Measurements from ENCODE around the gene SMIM7.

SMIM7 gene

DNA sequence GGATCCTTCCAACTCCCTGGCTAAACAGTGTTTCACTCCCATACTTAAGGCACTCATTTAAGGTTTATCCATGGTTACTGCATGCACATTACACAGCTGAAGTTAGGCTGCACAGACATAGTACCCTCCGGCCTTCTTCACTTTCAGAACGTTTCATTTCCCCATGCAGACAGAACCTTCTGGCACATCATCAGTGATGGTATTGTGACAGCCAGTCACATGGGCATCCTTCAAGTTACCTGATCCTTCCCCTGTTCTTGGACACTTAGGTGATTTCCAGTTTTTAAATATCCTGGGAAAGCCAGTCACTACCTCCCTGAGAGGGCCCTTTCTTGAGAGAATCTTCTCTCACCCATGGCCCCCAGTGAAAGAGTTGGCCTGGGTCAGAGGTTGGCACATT is 9.1 kb downstream of the SMIM7 start:
- H3K27ac Mint-ChIP-seq = no peak overlapping the region
- no peak for ATAC-seq (replicated peaks)
- H3K4me1 Mint-ChIP-seq (ENCODE audit: low read depth in 2 of 2) = peaks cover 10 to 15% of the 10 kb centered on the region in 2 donors
- no peaks in the 10 kb centered on the region for H3K27me3 Mint-ChIP-seq
- H3K9me3 Mint-ChIP-seq = no peaks in the 10 kb centered on the region
- no peak overlapping the region for H3K4me3 Mint-ChIP-seq
- no peak for DNase-seq
- peaks cover 76% of the 10 kb centered on the region for H3K36me3 Mint-ChIP-seq (ENCODE audit: insufficient read depth)

DNA sequence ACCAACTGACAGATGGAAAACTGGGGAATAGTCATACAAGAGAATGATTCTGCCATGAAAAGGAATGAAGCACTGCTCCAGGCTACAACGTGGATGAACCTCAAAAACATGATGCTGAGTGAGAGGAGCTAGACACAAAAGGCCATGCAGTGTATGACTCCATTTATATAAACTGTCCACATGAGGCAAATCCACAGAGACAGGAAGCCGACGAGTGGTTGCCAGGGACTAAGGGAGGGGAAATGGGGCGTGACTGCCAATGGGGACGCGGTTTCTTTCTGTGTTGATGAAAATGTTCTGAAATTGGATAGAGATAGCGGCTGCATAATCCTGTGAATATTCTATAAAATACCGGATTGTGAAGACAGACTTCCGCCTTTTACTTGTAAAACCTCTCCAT is 10.2 kb downstream of the SMIM7 start:
- Mint-ChIP-seq H3K27ac (peak overlapping the region in 1 of 2 donors; percentile 38), H3K27me3 (no peaks in the 10 kb centered on the region), H3K36me3 (ENCODE audit: insufficient read depth) (peaks cover 76% of the 10 kb centered on the region), H3K4me1 (ENCODE audit: low read depth in 2 of 2) (peaks cover 10 to 18% of the 10 kb centered on the region in 2 donors), H3K4me3 (no peak overlapping the region), H3K9me3 (no peaks in the 10 kb centered on the region)
- ATAC-seq (replicated peaks) (no peak), DNase-seq (no peak)

DNA sequence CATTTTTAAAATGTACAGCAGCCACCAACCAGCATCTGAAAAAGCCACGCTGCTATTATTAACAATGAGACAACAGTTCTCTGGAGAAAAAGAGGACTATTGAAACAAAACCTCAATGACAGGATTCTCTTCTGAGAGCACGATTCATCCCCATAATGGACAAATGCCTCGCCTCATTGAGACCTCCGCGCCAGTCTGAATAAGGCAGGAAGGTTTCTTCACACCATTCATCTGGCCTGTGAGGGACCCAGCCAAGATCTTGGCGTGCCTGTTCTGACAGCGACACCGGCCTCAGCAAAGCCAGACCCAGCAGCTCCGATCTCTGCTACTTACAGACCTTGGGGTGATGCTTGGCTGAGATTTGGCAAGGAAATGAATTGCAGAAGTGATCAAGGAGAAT is 14.8 kb downstream of the SMIM7 start:
- DNase-seq (no peak), ATAC-seq (replicated peaks) (no peak)
- Mint-ChIP-seq H3K9me3 (no peaks in the 10 kb centered on the region), H3K27me3 (no peaks in the 10 kb centered on the region), H3K4me3 (no peak overlapping the region), H3K27ac (no peak overlapping the region), H3K36me3 (ENCODE audit: insufficient read depth) (peaks cover 80% of the 10 kb centered on the region), H3K4me1 (ENCODE audit: low read depth in 2 of 2) (peaks cover 3 to 12% of the 10 kb centered on the region in 2 donors)

DNA sequence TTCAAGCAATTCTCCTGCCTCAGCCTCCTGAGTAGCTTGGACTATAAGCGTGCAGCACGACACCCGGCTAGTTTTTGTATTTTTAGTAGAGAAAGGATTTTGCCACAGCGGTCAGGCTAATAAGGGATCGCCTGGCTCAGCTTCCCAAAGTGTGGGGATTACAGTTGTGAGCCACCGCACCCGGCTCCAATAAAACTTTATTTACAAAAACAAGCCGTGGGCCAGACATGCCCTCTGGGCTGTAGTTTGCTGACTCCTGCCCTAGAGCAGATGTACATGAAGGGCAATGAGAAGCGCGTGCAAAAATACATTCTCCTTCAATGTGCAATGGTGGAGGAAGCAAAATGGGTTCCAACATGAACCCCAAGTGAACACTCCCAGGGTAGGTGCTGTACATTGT is 18.2 kb downstream of the SMIM7 start:
- no peak overlapping the region for H3K4me3 Mint-ChIP-seq

DNA sequence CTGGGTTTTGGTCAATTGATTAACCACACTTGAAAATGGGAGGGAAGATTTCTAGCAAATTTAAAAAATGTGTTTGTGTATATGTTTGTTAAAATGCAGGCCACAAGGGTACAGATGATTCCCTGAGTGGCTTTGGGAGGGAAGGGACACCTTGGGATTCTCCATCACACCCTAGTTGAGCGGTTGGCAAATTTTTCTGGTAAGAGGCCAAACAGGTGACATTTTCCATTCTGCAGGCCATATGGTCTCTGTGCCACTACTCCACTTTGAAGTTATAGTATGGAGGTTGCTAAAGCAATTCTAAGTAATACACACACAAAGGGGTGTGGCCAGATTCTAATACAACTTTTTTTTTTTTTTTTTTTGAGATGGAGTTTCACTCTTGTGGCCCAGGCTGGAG is 19.0 kb downstream of the SMIM7 start:
- H3K4me3 Mint-ChIP-seq = no peak overlapping the region
- H3K36me3 Mint-ChIP-seq (ENCODE audit: insufficient read depth) = peaks cover 69% of the 10 kb centered on the region
- no peak for DNase-seq
- no peaks in the 10 kb centered on the region for H3K9me3 Mint-ChIP-seq
- H3K27me3 Mint-ChIP-seq = no peaks in the 10 kb centered on the region
- ATAC-seq (replicated peaks) = no peak
- peaks cover 7 to 28% of the 10 kb centered on the region in 2 donors for H3K4me1 Mint-ChIP-seq (ENCODE audit: low read depth in 2 of 2)
- H3K27ac Mint-ChIP-seq = peak overlapping the region in 1 of 2 donors; percentile 62

More for the DNA sequence above, 18.2 kb downstream of the SMIM7 start:
- DNase-seq (no peak), ATAC-seq (replicated peaks) (no peak)
- Mint-ChIP-seq H3K9me3 (no peaks in the 10 kb centered on the region), H3K4me1 (ENCODE audit: low read depth in 2 of 2) (peaks cover 6 to 28% of the 10 kb centered on the region in 2 donors), H3K36me3 (ENCODE audit: insufficient read depth) (peaks cover 71% of the 10 kb centered on the region), H3K27ac (no peak overlapping the region), H3K27me3 (no peaks in the 10 kb centered on the region)

DNA sequence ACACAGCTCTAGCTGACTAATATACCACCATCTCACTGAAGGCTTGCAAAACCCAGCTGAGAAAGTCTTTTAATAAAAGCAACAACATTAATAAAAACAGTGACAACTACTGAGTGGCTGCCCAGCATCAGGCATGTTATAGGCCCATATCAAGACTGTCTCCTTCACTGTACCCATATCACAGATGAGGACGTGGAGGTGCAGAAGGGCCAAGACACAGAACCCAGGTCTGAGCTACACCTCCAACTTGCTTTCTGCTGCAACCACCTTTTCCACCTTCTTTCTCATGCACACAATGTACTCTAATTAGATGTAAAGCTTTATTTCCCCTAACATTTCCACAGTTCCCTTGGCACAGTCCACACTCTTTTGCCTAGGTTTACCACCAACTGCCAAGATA is 21.3 kb downstream of the SMIM7 start:
- ATAC-seq (replicated peaks) = no peak
- H3K36me3 Mint-ChIP-seq (ENCODE audit: insufficient read depth) = peaks cover 57% of the 10 kb centered on the region

DNA sequence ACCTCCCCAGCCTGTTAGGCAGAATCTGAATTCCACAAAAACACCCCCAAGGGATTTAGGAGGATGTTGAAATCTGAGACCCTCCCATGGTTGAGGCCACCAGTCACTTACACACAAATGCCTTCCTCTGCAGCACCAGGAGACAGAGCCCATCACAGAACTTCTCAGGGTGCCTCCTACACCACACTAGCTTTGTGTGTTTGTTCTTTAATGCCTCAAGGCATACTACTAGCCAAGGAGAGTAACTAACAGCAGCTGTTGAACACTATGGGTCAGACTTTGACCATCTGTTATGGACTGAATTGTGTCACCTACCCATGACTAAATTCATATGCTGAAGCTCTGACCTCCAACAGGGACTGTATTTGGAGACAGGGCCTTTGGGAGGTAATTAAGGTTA is 22.4 kb downstream of the SMIM7 start:
- DNase-seq (no peak), ATAC-seq (replicated peaks) (no peak)
- Mint-ChIP-seq H3K4me3 (no peak overlapping the region), H3K27ac (peak overlapping the region; percentile 67 to 69), H3K27me3 (no peaks in the 10 kb centered on the region), H3K4me1 (ENCODE audit: low read depth in 2 of 2) (peaks cover 5 to 26% of the 10 kb centered on the region in 2 donors), H3K36me3 (ENCODE audit: insufficient read depth) (peaks cover 48% of the 10 kb centered on the region), H3K9me3 (no peaks in the 10 kb centered on the region)

More for the DNA sequence above, 21.3 kb downstream of the SMIM7 start:
- H3K4me3 Mint-ChIP-seq = no peak overlapping the region
- peaks cover 7 to 26% of the 10 kb centered on the region in 2 donors for H3K4me1 Mint-ChIP-seq (ENCODE audit: low read depth in 2 of 2)
- DNase-seq = no peak
- peak overlapping the region in 1 of 2 donors; percentile 46 for H3K27ac Mint-ChIP-seq
- H3K27me3 Mint-ChIP-seq = no peaks in the 10 kb centered on the region
- no peaks in the 10 kb centered on the region for H3K9me3 Mint-ChIP-seq

DNA sequence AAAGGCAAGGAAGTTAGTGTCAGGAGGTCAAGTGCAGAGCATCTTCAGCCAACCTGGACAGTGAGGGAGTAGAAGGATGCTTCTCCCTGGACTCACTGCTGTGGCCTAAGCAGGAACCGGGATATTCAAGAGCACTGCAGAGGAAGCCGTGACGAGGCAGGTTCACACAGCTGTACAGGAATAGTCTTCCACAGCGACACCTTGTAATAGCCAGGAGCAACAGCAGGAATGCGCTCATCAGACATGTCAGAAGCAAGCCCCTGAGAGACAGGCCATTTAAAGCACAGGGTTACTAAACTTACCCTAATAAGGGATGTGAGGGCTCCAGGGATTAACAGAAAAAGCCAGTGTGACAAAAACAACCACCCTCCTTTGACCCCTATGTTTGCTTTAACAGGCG is 28.5 kb downstream of the SMIM7 start:
- ATAC-seq (replicated peaks) (no peak), DNase-seq (no peak)
- Mint-ChIP-seq H3K4me3 (no peak overlapping the region), H3K36me3 (ENCODE audit: insufficient read depth) (peaks cover 60% of the 10 kb centered on the region), H3K9me3 (no peaks in the 10 kb centered on the region), H3K27me3 (no peaks in the 10 kb centered on the region), H3K27ac (peak overlapping the region in 1 of 2 donors; percentile 25), H3K4me1 (ENCODE audit: low read depth in 2 of 2) (peaks cover 17 to 22% of the 10 kb centered on the region in 2 donors)

DNA sequence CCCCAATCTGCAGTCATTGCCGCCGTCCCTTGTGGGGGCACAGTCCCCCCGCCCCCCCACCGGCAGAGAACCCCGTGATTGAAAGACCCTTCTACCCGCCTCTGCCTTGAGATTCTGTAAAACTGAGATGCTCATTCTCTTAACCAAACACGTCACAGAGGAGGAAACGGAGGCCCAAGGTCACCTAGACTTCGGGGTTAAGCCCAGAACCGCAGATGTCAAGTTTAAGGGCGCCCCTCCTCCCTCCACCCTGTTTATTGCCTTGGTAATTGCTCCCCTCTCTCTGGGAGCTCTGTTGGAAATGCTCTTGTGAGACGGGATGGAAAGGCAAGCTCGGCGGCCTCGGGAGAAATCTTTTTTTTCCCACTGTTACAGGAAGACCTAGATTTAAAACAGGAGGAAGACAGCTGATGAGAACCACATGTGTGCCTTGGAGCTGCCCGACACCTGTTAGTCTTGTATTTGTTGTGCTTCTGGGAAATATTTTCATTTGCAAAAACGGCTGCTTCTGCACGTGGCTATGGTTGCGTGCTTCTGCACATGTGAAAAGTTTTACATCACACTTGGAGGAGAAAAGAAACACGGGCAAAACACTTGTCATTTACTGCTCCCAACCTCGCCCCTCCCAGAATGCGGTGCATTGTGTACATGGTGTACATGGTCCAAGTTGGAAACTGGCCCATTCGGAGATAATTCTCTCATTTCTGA is 30.8 kb downstream of the SMIM7 start:
- peak in 1 of 3 experiments; percentile 15 for DNase-seq
- peak; percentile 12 for ATAC-seq (replicated peaks)
- Mint-ChIP-seq H3K4me3 (peak overlapping the region; percentile 96), H3K4me1 (ENCODE audit: low read depth in 2 of 2) (peaks cover 32 to 37% of the 10 kb centered on the region in 2 donors), H3K27ac (peak overlapping the region; percentile 96 to 97), H3K36me3 (ENCODE audit: insufficient read depth) (peaks cover 46% of the 10 kb centered on the region), H3K9me3 (no peaks in the 10 kb centered on the region), H3K27me3 (no peaks in the 10 kb centered on the region)

DNA sequence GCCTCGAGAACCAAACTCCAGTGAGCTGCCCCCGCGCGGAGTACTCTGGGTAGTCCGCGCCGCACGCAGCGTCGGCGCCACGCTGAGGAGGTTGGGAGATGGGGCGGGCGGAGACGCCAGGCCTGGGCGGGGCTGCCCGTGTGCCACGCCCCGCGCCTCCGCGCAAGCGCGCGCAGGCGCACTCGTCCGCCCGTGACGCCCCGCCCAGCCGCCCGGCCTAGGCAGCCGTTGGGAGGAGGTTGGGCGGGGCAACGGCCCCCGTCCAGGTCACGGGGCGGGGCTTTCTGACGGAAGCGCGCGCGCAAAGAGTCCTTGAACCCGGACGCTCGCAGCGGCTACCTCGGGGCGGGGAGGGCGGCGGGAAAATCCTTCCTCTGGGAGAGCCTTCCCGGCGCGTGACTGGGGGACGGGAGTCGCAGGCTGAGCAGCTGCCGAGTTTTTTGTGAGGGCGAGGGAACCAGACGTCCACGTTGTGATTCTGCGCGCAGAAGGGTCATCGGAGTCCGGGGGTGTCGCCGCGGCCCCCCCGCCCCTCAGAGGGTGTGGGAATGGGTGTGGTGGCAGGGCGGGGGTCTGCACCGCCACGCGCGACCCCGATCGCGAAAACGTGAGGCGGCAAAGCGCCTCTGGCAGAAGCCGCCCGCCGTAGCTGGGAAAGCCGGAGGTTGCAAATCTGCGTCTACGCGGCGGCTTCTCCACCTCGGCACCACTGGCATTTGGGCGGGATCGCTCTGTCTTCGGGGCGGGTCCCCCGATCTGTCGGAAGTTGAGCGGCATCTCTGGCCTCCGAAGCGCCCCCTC is 31.6 kb downstream of the SMIM7 start, which contains the start of gene MED26:
MED26 (minus strand) TSS at position 22 of the 801 bp plus-strand sequence. CDS start 261 bp downstream, outside the sequence.
- Mint-ChIP-seq H3K9me3 (no peaks in the 10 kb centered on the region), H3K36me3 (ENCODE audit: insufficient read depth) (peaks cover 49% of the 10 kb centered on the region), H3K4me3 (peak within 1 kb of the TSS; percentile 96), H3K4me1 (ENCODE audit: low read depth in 2 of 2) (peaks cover 37 to 41% of the 10 kb centered on the region in 2 donors), H3K27ac (peak within 1 kb of the TSS; percentile 96 to 97), H3K27me3 (no peaks in the 10 kb centered on the region)
- ATAC-seq (replicated peaks) (peak; percentile 92), DNase-seq (peak; percentile 91 to 92 (median 92))

DNA sequence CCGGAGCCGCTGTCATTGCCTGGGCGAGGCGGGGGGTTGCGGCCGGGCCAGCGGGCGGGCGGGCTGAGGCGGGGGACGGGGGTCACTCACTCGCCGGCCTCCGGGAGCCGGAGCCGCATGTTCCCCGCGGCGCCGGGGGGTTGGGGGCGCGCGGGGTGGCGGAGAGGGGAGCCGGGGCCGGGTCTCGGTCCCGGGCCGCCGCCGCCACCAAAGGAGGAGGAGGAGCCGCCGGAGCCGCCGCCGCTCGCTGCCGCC is 32.1 kb downstream of the SMIM7 start:
- Mint-ChIP-seq H3K4me1 (ENCODE audit: low read depth in 2 of 2) (peaks cover 37 to 42% of the 10 kb centered on the region in 2 donors), H3K4me3 (peak overlapping the region; percentile 96), H3K27me3 (no peaks in the 10 kb centered on the region), H3K9me3 (no peaks in the 10 kb centered on the region), H3K27ac (peak overlapping the region; percentile 96 to 97), H3K36me3 (ENCODE audit: insufficient read depth) (peaks cover 49% of the 10 kb centered on the region)
- peak; percentile 0 for ATAC-seq (replicated peaks)
- DNase-seq = no peak

DNA sequence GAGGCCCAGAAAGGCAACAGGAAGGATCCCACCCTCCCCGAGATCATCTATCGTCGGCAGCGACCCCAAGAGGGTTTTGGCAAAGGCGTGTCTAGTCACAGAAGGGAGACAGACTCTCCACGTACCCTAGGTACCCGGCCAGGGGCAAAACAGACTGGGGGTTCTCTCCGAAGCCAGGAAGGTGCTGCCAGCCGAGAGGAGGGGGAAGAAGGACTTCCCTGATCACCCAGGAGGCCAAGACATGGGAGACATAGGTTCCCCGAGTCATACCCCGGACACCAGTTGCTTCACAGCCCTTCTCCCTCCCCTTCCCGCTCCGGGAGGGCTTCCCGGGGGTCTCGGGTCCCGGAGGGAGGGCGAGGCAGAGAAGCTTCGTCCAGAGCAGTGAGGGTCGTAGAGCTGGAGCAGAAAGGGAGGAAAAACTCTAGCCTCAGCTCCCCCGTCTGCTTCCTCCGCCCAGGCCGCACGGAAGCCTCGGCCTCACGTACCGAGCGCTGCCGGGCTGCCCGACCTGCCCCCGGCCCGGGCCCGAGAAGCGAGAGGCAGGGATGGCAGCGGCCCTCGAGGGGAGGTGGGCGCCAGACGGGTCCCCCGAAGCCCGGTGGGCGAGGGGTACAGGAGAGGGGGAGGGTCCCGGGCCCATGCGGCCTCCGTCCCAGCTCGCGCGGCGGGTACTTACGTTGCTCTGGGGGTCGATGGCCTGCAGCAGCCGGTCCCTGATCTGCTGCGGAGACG is 32.6 kb downstream of the SMIM7 start:
- Mint-ChIP-seq H3K27ac (peak overlapping the region; percentile 91 to 93), H3K36me3 (ENCODE audit: insufficient read depth) (peaks cover 45% of the 10 kb centered on the region), H3K9me3 (no peaks in the 10 kb centered on the region), H3K27me3 (no peaks in the 10 kb centered on the region), H3K4me3 (peak overlapping the region; percentile 96), H3K4me1 (ENCODE audit: low read depth in 2 of 2) (peaks cover 40 to 42% of the 10 kb centered on the region in 2 donors)
- ATAC-seq (replicated peaks) = no peak
- DNase-seq = peak; percentile 4 to 16 (median 12)

DNA sequence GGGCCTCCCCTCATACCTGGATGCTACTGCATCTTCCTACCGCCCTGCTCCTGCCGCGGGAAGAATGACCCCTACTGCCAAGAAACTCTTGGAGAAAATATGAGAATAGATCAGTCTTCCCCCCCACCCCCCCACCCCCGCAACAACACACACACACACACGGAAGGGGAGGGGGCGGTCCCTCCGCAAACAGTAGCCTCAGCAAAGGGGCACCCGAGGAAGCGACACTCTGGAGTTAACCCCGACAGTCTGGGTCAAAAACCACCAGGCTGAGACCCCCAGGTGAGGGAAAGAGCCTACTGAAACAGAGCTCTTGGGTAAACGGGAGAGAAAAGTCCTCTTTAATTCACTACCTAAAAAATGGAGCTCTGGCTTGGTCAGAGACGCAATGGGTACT is 33.1 kb downstream of the SMIM7 start:
- peaks cover 45 to 47% of the 10 kb centered on the region in 2 donors for H3K4me1 Mint-ChIP-seq (ENCODE audit: low read depth in 2 of 2)
- DNase-seq (no peak), ATAC-seq (replicated peaks) (no peak)
- H3K27ac Mint-ChIP-seq = peak overlapping the region; percentile 91 to 93
- H3K27me3 Mint-ChIP-seq = no peaks in the 10 kb centered on the region
- H3K9me3 Mint-ChIP-seq = no peaks in the 10 kb centered on the region
- H3K36me3 Mint-ChIP-seq (ENCODE audit: insufficient read depth) = peaks cover 40% of the 10 kb centered on the region
- H3K4me3 Mint-ChIP-seq = peak overlapping the region; percentile 96
